Measurements from ENCODE around the gene OR2T1.
"Not testable (repeated sequence)": the region's sequence is repeated elsewhere in the genome, so short reads cannot be mapped to it uniquely, and the experiment has no call there.

OR2T1 gene

GRCh38 chr1:248453619-248454018, 50.8 kb downstream of the OR2T1 start:
- H3K4me3 ChIP-seq (ENCODE audit: low read depth, low read length): not testable (repeated sequence)

- not testable (repeated sequence) for H3K4me3 ChIP-seq (ENCODE audit: low read depth, low read length)
Measured at GRCh38 chr1:248455045-248455444, 52.2 kb downstream of the OR2T1 start.

- not testable (repeated sequence) for H3K4me3 ChIP-seq (ENCODE audit: low read depth, low read length)
Measured at GRCh38 chr1:248456635-248457034, 53.8 kb downstream of the OR2T1 start.
